Ishikawa (cell line): ENCODE measurements around the gene PLCG1.

Experiments
- EGR1 ChIP-seq: IDR thresholded peaks from 2 replicates; pipeline ENCODE4 v1.6.1; 2012
- TAF1 ChIP-seq: IDR thresholded peaks from 2 replicates; pipeline ENCODE4 v1.6.1; 2012; ENCODE audit warnings: low read depth, mild to moderate bottlenecking
- TCF12 ChIP-seq: IDR thresholded peaks from 2 replicates; pipeline ENCODE4 v1.6.1; 2012; ENCODE audit warnings: low read depth

DNA sequence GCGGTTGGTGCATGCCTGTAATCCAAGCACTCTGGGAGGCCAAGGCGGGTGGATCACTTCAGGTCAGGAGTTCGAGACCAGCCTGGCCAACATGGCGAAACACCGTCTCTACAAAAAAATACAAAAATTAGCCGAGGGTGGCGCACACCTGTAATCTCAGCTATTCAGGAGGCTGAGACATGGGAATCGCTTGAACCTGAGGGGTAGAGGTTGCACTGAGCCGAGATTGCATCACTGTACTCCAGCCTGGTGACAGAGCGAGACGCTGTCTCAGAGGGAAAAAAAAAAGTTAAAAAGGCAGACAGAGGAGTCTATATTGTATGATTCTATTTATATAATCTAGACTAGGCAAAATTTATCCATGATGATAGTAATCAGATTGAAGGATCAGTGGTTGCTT is 27.3 kb upstream of the PLCG1 start:
- TF ChIP-seq TCF12 (no peak), EGR1 (no peak), TAF1 (no peak)
